ENCODE results near the gene CREB3L1.

GRCh38 chr11:46259971-46260560, 17.4 kb upstream of the CREB3L1 start:
- no peak for TF ChIP-seq POLR2A (IDR thresholded peaks at IDR 0.05)
- TF ChIP-seq CTCF (IDR thresholded peaks at IDR 0.05): no peak

Data from right lobe of liver (tissue), 4 donors.